Mucosa of descending colon (tissue), 3 donors: ENCODE data around the gene MKS1. TPM values are rescaled to one million over a fixed set of nuclear protein-coding genes. Genes with fewer than 3 reads are reported as not detected.

ENCODE experiments used
- ATAC-seq: fragments of 200-7000 bp; cut with Tn5 transposase; one replicate; pipeline ENCODE4 v1.9.1; 2020; ENCODE audit warnings: mild to moderate bottlenecking, moderate library complexity
- DNase-seq, 3 donors: peaks; one replicate each; pipeline ENCODE4 v3.0.0-alpha.2; 2020
- H3K36me3 ChIP-seq: fragments of 200-600 bp; one replicate; pipeline ENCODE4 v1.8.0; 2021; ENCODE audit warnings: low read depth, mild to moderate bottlenecking
- H3K4me1 ChIP-seq: fragments of 200-600 bp; one replicate; pipeline ENCODE4 v1.8.0; 2021; ENCODE audit warnings: low read depth, mild to moderate bottlenecking
- H3K4me3 ChIP-seq: fragments of 200-600 bp; one replicate; pipeline ENCODE4 v1.8.0; 2021; ENCODE audit warnings: mild to moderate bottlenecking
- H3K9me3 ChIP-seq: fragments of 200-600 bp; one replicate; pipeline ENCODE4 v1.8.0; 2021; ENCODE audit warnings: mild to moderate bottlenecking
- intact Hi-C, 2 donors: fragments of 100-400 bp; cut with DNase I in 1 of 2; cut with micrococcal nuclease in 1 of 2; formaldehyde crosslinking; loops; one replicate each; pipeline versions ENCODE4 v1.11.0 to v1.11.1; 2022; cut with DNase I, micrococcal nuclease
- total RNA-seq, 3 donors: library from RNA; stranded (reverse); fragmentation: NEBNext Ultra II Directional in 2 of 3; extraction: Animal tissue kit (Norgen Biotek cat#: 25700) in 2 of 3; gene quantifications; one replicate each; pipeline versions ENCODE4 v1.2.1 to v1.2.4, GENCODE V29; 2021 to 2023
- TF ChIP-seq, protein P1 (sequence below): fragments of 200-600 bp; IDR thresholded peaks from one replicate; pipeline ENCODE4 v1.8.0; 2022; ENCODE audit warnings: antibody characterized with exemption, mild to moderate bottlenecking
- donor health status: DM: no; HTN: no; CAD: no; lungs with moderate emphysema.
- donor health status: DM: no; HTN: no; CAD: no.
- donor health status: DM: no; HTN: yes; CAD: no.

The MKS1 gene
- total RNA-seq, 3 donors from 2014 or later: 12.9 to 18.5 (median 14.7) TPM

DNA sequence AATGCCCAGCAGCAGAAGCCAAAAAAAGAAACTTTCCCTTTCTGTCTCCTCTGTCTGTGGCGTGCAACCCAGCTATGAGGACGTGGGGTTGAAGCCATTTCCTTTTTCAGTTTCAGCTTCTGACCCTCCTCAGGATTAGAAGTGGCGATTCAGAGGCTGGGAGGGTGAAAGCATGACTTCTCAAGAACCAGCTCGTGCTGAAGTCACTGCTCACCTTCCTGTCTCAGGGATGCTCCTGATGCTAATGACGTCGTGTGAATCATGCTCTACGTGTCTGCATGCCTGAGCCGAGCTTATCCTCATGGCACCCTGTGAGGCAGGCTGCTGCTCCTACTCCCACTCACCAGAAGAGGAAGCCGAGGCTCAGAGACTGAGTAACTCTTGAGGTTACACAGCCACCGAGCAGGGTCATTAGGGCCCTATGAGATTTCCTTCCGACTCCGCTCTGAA is 13.7 kb upstream of the MKS1 start:
- TF ChIP-seq, protein P1, sequence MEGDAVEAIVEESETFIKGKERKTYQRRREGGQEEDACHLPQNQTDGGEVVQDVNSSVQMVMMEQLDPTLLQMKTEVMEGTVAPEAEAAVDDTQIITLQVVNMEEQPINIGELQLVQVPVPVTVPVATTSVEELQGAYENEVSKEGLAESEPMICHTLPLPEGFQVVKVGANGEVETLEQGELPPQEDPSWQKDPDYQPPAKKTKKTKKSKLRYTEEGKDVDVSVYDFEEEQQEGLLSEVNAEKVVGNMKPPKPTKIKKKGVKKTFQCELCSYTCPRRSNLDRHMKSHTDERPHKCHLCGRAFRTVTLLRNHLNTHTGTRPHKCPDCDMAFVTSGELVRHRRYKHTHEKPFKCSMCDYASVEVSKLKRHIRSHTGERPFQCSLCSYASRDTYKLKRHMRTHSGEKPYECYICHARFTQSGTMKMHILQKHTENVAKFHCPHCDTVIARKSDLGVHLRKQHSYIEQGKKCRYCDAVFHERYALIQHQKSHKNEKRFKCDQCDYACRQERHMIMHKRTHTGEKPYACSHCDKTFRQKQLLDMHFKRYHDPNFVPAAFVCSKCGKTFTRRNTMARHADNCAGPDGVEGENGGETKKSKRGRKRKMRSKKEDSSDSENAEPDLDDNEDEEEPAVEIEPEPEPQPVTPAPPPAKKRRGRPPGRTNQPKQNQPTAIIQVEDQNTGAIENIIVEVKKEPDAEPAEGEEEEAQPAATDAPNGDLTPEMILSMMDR: no peak
- Histone ChIP-seq H3K4me3 (no peak overlapping the region), H3K9me3 (no peaks in the 10 kb centered on the region), H3K4me1 (no peaks in the 10 kb centered on the region), H3K36me3 (no peaks in the 10 kb centered on the region)
- ATAC-seq (peak; percentile 55), DNase-seq (no peak)
- intact Hi-C loops: no loop called here

DNA sequence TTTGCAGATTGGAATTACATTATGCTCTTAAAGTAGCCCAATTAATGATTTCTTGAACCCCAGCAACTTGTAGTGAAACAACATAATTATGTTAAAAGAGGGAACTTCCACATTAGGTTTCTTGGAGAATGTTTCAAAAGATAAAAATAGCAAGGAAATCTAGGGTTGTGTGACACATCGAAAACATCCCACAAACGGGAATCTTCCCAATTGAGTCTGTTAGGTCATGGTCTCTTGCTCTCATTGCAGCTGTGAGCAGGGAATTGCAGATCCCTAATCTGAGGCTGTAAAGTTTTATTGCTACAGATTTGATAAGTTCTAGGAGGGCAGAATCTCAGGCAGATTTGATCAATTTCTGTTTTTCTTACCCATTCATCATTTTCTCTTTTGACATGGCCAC is 12.6 kb upstream of the MKS1 start:
- Histone ChIP-seq H3K9me3 (no peaks in the 10 kb centered on the region), H3K4me1 (no peaks in the 10 kb centered on the region), H3K4me3 (no peak overlapping the region), H3K36me3 (no peaks in the 10 kb centered on the region)
- DNase-seq (no peak), ATAC-seq (no peak)
- intact Hi-C loops: no loop called here
- TF ChIP-seq, protein P1: no peak

DNA sequence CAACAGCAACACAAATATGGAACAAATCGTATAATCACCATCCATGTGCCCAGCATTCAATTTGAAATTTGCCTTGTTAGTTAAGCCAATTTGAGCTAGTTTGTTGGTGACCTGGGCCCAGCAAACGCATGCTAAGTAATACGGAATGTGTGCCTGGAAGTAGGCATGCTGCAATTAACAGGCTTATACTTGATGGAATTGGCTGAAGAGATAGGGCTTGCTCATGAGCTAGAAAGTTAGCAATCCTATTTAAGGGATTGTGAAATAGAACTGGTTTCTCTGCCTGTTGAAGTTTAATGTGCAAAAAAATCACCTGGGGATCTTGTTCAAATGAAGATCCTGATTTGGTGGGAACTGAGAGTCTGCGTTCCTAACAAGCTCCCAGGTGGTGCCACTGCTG is 10.8 kb upstream of the MKS1 start:
- intact Hi-C loops: no loop called here
- Histone ChIP-seq H3K4me3 (no peak overlapping the region), H3K36me3 (no peaks in the 10 kb centered on the region), H3K4me1 (no peaks in the 10 kb centered on the region), H3K9me3 (no peaks in the 10 kb centered on the region)
- DNase-seq (no peak), ATAC-seq (no peak)
- TF ChIP-seq, protein P1: no peak

DNA sequence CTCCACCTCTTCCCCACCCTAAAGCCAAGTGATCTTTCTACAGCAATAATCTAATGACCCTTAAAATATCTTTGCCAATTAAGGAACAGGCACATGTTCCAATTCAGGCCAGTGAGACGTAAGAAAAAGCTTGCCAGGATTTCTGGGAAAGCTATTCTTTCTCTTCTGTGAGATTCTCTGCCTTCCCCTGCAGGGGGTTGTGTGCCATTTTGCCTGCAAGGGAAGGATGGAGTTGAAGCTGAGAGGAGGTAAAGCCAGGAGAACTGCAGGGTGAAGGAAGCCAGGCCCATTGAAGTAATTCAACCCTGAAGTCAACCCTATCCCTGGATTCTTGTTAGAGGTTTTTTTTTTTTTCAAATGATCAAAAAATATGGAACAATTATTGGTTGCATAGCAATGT is 10.3 kb upstream of the MKS1 start:
- Histone ChIP-seq H3K4me1 (no peaks in the 10 kb centered on the region), H3K36me3 (no peaks in the 10 kb centered on the region), H3K9me3 (no peaks in the 10 kb centered on the region), H3K4me3 (no peak overlapping the region)
- ATAC-seq (no peak), DNase-seq (no peak)
- TF ChIP-seq, protein P1: no peak
- intact Hi-C loops: no loop called here

DNA sequence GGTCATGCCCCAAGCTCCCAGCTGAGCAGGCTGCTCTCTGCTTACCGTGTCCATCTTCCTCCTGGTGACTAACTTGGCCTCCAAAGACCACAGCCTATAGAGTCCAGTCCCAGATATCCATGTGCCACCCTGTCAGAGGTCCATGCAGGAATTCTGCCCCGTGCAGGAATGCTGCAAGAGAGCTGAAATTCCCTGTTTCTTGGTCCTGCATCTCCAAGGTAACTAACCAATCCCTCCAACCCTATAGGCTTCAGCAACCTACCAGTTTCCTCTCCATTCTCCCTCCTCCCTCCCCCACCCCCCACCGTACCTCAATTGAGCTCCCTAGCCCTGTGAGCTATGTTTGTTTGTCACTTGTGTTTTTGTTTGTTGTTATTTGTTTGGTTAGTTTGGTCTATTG is 9.6 kb upstream of the MKS1 start:
- Histone ChIP-seq H3K4me1 (no peaks in the 10 kb centered on the region), H3K36me3 (no peaks in the 10 kb centered on the region), H3K9me3 (no peaks in the 10 kb centered on the region), H3K4me3 (no peak overlapping the region)
- no peak for DNase-seq
- no peak for ATAC-seq
- intact Hi-C loops: no loop called here
- TF ChIP-seq, protein P1: no peak

DNA sequence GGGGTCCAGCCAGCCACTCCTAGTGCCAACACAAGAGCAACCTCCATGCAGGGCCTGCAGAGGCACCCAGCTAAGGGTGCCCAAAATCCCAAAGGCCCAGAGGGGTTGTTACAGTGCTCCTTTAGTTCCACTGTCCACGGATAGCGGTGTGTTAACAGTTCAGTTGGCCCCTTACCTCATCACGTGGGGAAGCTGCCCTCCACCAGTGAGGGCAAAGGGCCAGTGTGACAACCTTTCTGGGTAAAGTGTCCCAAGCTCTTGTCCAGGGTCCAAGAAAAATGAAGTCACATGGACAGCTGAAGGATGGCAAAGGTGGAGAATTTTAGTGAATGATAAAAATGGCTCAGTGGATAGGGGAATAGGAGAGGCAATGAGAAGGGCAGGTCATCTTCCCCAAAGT is 8.7 kb upstream of the MKS1 start:
- Histone ChIP-seq H3K4me1 (no peaks in the 10 kb centered on the region), H3K36me3 (no peaks in the 10 kb centered on the region), H3K9me3 (no peaks in the 10 kb centered on the region), H3K4me3 (no peak overlapping the region)
- DNase-seq (no peak), ATAC-seq (no peak)
- TF ChIP-seq, protein P1: no peak
- intact Hi-C loops: no loop called here
